ENCODE data around the gene IL20.

- TF ChIP-seq ZSCAN5A (tag by site-specific recombination; IDR thresholded peaks at IDR 0.05) (no peak), ZNF311 (tag by site-specific recombination; IDR thresholded peaks at IDR 0.05; ENCODE audit: borderline replicate concordance) (no peak), ZNF354C (tag by site-specific recombination; IDR thresholded peaks at IDR 0.05; ENCODE audit: borderline replicate concordance, low read depth) (no peak), CTCF (tag by site-specific recombination; IDR thresholded peaks at IDR 0.05) (no peak), ZNF621 (tag by site-specific recombination; IDR thresholded peaks at IDR 0.05) (no peak), ZNF777 (tag by site-specific recombination; IDR thresholded peaks at IDR 0.05; ENCODE audit: borderline replicate concordance) (no peak), YY1 (tag by site-specific recombination; IDR thresholded peaks at IDR 0.05) (no peak)
Observed at GRCh38 chr1:206829282-206829681, 36.1 kb upstream of the IL20 start.

All from HEK293 (cell line).